Uterus (tissue), 4 donors: ENCODE data around the gene SLC9C1. TPM values are rescaled to one million over a fixed set of nuclear protein-coding genes. Genes with fewer than 3 reads are reported as not detected.

Experiments used
- DNase-seq, 2 donors: peaks; one replicate each; pipeline ENCODE4 v3.0.0-alpha.2; 2019 to 2020
- H3K27ac ChIP-seq, 2 donors: fragments of 200-600 bp; sonication (generic); 1 replicate in 1 of 2; 2 replicates in 1 of 2; pipeline ENCODE4 v1.5.1; 2016 to 2018
- H3K27me3 ChIP-seq, 2 donors: fragments of 200-600 bp; sonication (generic); one replicate each; pipeline ENCODE4 v1.5.1; 2018 to 2019; ENCODE audit warnings: control low read depth in 1 of 2
- H3K36me3 ChIP-seq, 2 donors: fragments of 200-600 bp; sonication (generic); one replicate each; pipeline ENCODE4 v1.5.1; 2019; ENCODE audit warnings: control low read depth in 1 of 2
- H3K4me1 ChIP-seq, 2 donors: fragments of 200-600 bp; sonication (generic); one replicate each; pipeline ENCODE4 v1.5.1; 2018 to 2019; ENCODE audit warnings: control low read depth in 1 of 2
- H3K4me3 ChIP-seq, 2 donors: fragments of 200-600 bp; sonication (generic); 1 replicate in 1 of 2; 2 replicates in 1 of 2; pipeline ENCODE4 v1.5.1; 2018 to 2019; ENCODE audit warnings: mild to moderate bottlenecking in 1 of 2
- H3K9me3 ChIP-seq, 2 donors: fragments of 200-600 bp; sonication (generic); one replicate each; pipeline ENCODE4 v1.5.1; 2019; ENCODE audit warnings: control low read depth in 1 of 2
- CTCF ChIP-seq, 4 experiments: fragments of 200-600 bp in 2 of 4; fragments of 450-650 bp in 2 of 4; sonication (generic) in 2 of 4; IDR thresholded peaks; one replicate each; pipeline ENCODE4 v1.5.1; 2016 to 2019; ENCODE audit warnings: antibody characterized with exemption in 4 of 4, mild to moderate bottlenecking in 2 of 4, moderate library complexity in 1 of 4
- POLR2A ChIP-seq, 2 donors: fragments of 450-650 bp; IDR thresholded peaks; one replicate each; pipeline ENCODE4 v1.6.1; 2016; ENCODE audit warnings: antibody characterized with exemption in 2 of 2, mild to moderate bottlenecking in 1 of 2, moderate library complexity in 1 of 2
- intact Hi-C: fragments of 100-400 bp; cut with DNase I; formaldehyde crosslinking; loops from one replicate; pipeline ENCODE4 v1.15.1; 2023; ENCODE audit warnings: low total_unique reads
- total RNA-seq, 4 donors: library from RNA; depleted of rRNA in 3 of 4; stranded (reverse); fragments of >200 nt in 3 of 4; gene quantifications; one replicate each; pipeline versions ENCODE4 v1.1.0 to v1.2.4, GENCODE V29; 2014 to 2023
- donor health status: DM: yes; HTN: yes; CAD: no.

SLC9C1 gene
- total RNA-seq, 4 donors from 2014 or later: 0.49 to 1.7 TPM; not detected in 2

GRCh38 chr3:112338021-112338726 lies 44.2 kb upstream of the SLC9C1 start:
- peak overlapping the region; percentile 25 to 89 for H3K27ac ChIP-seq

GRCh38 chr3:112335434-112335781 lies 41.4 kb upstream of the SLC9C1 start:
- Histone ChIP-seq H3K4me3 (no peak overlapping the region), H3K9me3 (no peaks in the 10 kb centered on the region), H3K27me3 (no peaks in the 10 kb centered on the region), H3K36me3 (no peaks in the 10 kb centered on the region), H3K27ac (peak overlapping the region; percentile 89 to 92), H3K4me1 (no peaks in the 10 kb centered on the region)
- TF ChIP-seq POLR2A (IDR thresholded peaks at IDR 0.05) (no peak), CTCF (IDR thresholded peaks at IDR 0.05) (no peak)
- intact Hi-C loops: no loop called here
- DNase-seq: no peak

More at GRCh38 chr3:112338021-112338726, 44.2 kb upstream of the SLC9C1 start:
- no peak for DNase-seq
- intact Hi-C loops: no loop called here
- Histone ChIP-seq H3K36me3 (no peaks in the 10 kb centered on the region), H3K27me3 (no peaks in the 10 kb centered on the region), H3K4me1 (no peaks in the 10 kb centered on the region), H3K9me3 (no peaks in the 10 kb centered on the region), H3K4me3 (no peak overlapping the region)
- no peak for TF ChIP-seq POLR2A (IDR thresholded peaks at IDR 0.05)
- no peak for TF ChIP-seq CTCF (IDR thresholded peaks at IDR 0.05)

GRCh38 chr3:112334691-112335433 lies 40.8 kb upstream of the SLC9C1 start:
- H3K27ac ChIP-seq: peak overlapping the region; percentile 89 to 92
- peak overlapping the region; percentile 55 to 72 for H3K4me3 ChIP-seq
- no peaks in the 10 kb centered on the region for H3K27me3 ChIP-seq
- no peaks in the 10 kb centered on the region for H3K36me3 ChIP-seq
- no peaks in the 10 kb centered on the region for H3K4me1 ChIP-seq
- TF ChIP-seq POLR2A (IDR thresholded peaks at IDR 0.05) (no peak), CTCF (IDR thresholded peaks at IDR 0.05) (no peak)
- no peaks in the 10 kb centered on the region for H3K9me3 ChIP-seq
- DNase-seq: no peak
- intact Hi-C loops: no loop called here

GRCh38 chr3:112333381-112334317 lies 39.6 kb upstream of the SLC9C1 start:
- Histone ChIP-seq H3K4me3 (peak overlapping the region; percentile 55 to 72), H3K9me3 (no peaks in the 10 kb centered on the region), H3K4me1 (peaks cover 0 to 6% of the 10 kb centered on the region in 2 donors), H3K36me3 (no peaks in the 10 kb centered on the region), H3K27ac (peak overlapping the region; percentile 89 to 92), H3K27me3 (no peaks in the 10 kb centered on the region)
- intact Hi-C loops: no loop called here
- peak; percentile 33 to 36 for DNase-seq
- no peak for TF ChIP-seq CTCF (IDR thresholded peaks at IDR 0.05)
- no peak for TF ChIP-seq POLR2A (IDR thresholded peaks at IDR 0.05)
